ENCODE data around the gene MBLAC1. TPM values are rescaled to one million over a fixed set of nuclear protein-coding genes. Genes with fewer than 3 reads are reported as not detected.

Gene MBLAC1
- total RNA-seq, 1 experiment from 2014 or later: 4.1 TPM

GRCh38 chr7:100174582-100174981 lies 47.8 kb downstream of the MBLAC1 start:
- no peak for DNase-seq (ENCODE audit: low read depth, low spot score)
- in situ Hi-C loops (cut with HindIII; ENCODE audit: low pct_unique_long_range_greater_than_20kb, low sequenced_read_pairs): no loop called here

- in situ Hi-C loops (cut with HindIII; ENCODE audit: low pct_unique_long_range_greater_than_20kb, low sequenced_read_pairs): no loop called here
Measured at GRCh38 chr7:100175296-100175935, 48.6 kb downstream of the MBLAC1 start.

GRCh38 chr7:100176096-100177044 lies 49.6 kb downstream of the MBLAC1 start:
- no peak for DNase-seq (ENCODE audit: low read depth, low spot score)
- in situ Hi-C loops (cut with HindIII; ENCODE audit: low pct_unique_long_range_greater_than_20kb, low sequenced_read_pairs): no loop called here

More at GRCh38 chr7:100175296-100175935, 48.6 kb downstream of the MBLAC1 start:
- DNase-seq (ENCODE audit: low read depth, low spot score): no peak

GRCh38 chr7:100177045-100178001 lies 50.6 kb downstream of the MBLAC1 start, which contains the start of the genes GPC2 and STAG3:
Gene GPC2, minus strand, starts transcription at chr7:100177381. Its CDS starts 182 bp downstream, at chr7:100177199.
Gene STAG3, plus strand, starts transcription at chr7:100177918. Its CDS starts 2,639 bp downstream, at chr7:100180557.
- DNase-seq (ENCODE audit: low read depth, low spot score): peak; percentile 99
- in situ Hi-C loops (cut with HindIII; ENCODE audit: low pct_unique_long_range_greater_than_20kb, low sequenced_read_pairs): no loop called here

Small RNA genes within 50 kb of the gene (small RNA-seq; reads per million reads assigned to genes)
- gene MIR106B: 1.3 to 31.6 reads per million in 2 experiments
- gene MIR25: 7.7 to 617 reads per million in 2 experiments
- 3.1 to 195 reads per million in 2 experiments for gene MIR93

Other genes starting within 250 kb of the MBLAC1 start
- gene OR2AE1, start 249.9 kb upstream of the MBLAC1 start, total RNA-seq (2014; rRNA removed; shearing (Covaris generic)): not detected in 2 replicates
- gene TRIM4, start 207.4 kb upstream of the MBLAC1 start, total RNA-seq (2014; rRNA removed; shearing (Covaris generic)): not detected in 2 replicates
- 0.29 and 1.0 TPM in 2 replicates for gene GJC3, start 197.3 kb upstream of the MBLAC1 start, total RNA-seq (2014; rRNA removed; shearing (Covaris generic))
- 1.1 and 1.8 TPM in 2 replicates for gene AZGP1, start 150.9 kb upstream of the MBLAC1 start, total RNA-seq (2014; rRNA removed; shearing (Covaris generic))
- gene ZKSCAN1, start 111.4 kb upstream of the MBLAC1 start, total RNA-seq (2014; rRNA removed; shearing (Covaris generic)): 34.7 and 37.2 TPM in 2 replicates
- 21.3 and 22.8 TPM in 2 replicates for gene ZSCAN21, start 77.2 kb upstream of the MBLAC1 start, total RNA-seq (2014; rRNA removed; shearing (Covaris generic))
- 32.0 and 35.2 TPM in 2 replicates for gene ZNF3, start 45.2 kb upstream of the MBLAC1 start, total RNA-seq (2014; rRNA removed; shearing (Covaris generic))
- 75.2 and 80.9 TPM in 2 replicates for gene COPS6, start 38.0 kb upstream of the MBLAC1 start, total RNA-seq (2014; rRNA removed; shearing (Covaris generic))
- 163 and 176 TPM in 2 replicates for gene MCM7, start 25.6 kb upstream of the MBLAC1 start, total RNA-seq (2014; rRNA removed; shearing (Covaris generic))
- 15.9 and 16.4 TPM in 2 replicates for gene AP4M1, start 25.3 kb upstream of the MBLAC1 start, total RNA-seq (2014; rRNA removed; shearing (Covaris generic))
- gene TAF6, start 7.6 kb upstream of the MBLAC1 start, total RNA-seq (2014; rRNA removed; shearing (Covaris generic)): 27.3 and 33.6 TPM in 2 replicates
- gene CNPY4, start 7.3 kb upstream of the MBLAC1 start, total RNA-seq (2014; rRNA removed; shearing (Covaris generic)): 21.7 and 21.9 TPM in 2 replicates
- gene LAMTOR4, start 22.0 kb downstream of the MBLAC1 start, total RNA-seq (2014; rRNA removed; shearing (Covaris generic)): 165 and 169 TPM in 2 replicates
- gene TRAPPC14, start 31.8 kb downstream of the MBLAC1 start, total RNA-seq (2014; rRNA removed; shearing (Covaris generic)): 11.2 and 14.1 TPM in 2 replicates
- 1.9 and 2.6 TPM in 2 replicates for gene GAL3ST4, start 41.6 kb downstream of the MBLAC1 start, total RNA-seq (2014; rRNA removed; shearing (Covaris generic))
- 3.2 and 4.7 TPM in 2 replicates for gene GPC2, start 50.4 kb downstream of the MBLAC1 start, total RNA-seq (2014; rRNA removed; shearing (Covaris generic))
- 3.4 and 5.7 TPM in 2 replicates for gene STAG3, start 51.0 kb downstream of the MBLAC1 start, total RNA-seq (2014; rRNA removed; shearing (Covaris generic))
- gene PVRIG, start 93.0 kb downstream of the MBLAC1 start, total RNA-seq (2014; rRNA removed; shearing (Covaris generic)): not detected in 2 replicates
- gene SPDYE3, start 180.7 kb downstream of the MBLAC1 start, total RNA-seq (2014; rRNA removed; shearing (Covaris generic)): 0.05 TPM in 1 of 2 replicates, not detected in the other
- 41.6 and 42.5 TPM in 2 replicates for gene PILRB, start 231.2 kb downstream of the MBLAC1 start, total RNA-seq (2014; rRNA removed; shearing (Covaris generic))
- 0.48 TPM in 1 of 2 replicates, not detected in the other for gene PILRA, start 246.5 kb downstream of the MBLAC1 start, total RNA-seq (2014; rRNA removed; shearing (Covaris generic))

All from SK-MEL-5 (cell line).